HCT116 (cell line): ENCODE measurements around the gene AP4M1. TPM values are rescaled to one million over a fixed set of nuclear protein-coding genes. Genes with fewer than 3 reads are reported as not detected.

Source experiments
- ATAC-seq: fragments of 200-7000 bp; cut with Tn5 transposase; 2 replicates; pipeline ENCODE4 v1.9.1; 2020; ENCODE audit warnings: mild to moderate bottlenecking, moderate library complexity
- BruUV-seq: library from RNA; stranded (reverse); fragments of 400-500 nt; replicated peaks from 2 replicates; lab custom pipeline; 2021; lab: Mats Ljungman, UMichigan
- CTCF ChIA-PET: fragments of 300-600 bp; sonication (Branson Sonifier 250); formaldehyde crosslinking; loops from one replicate; lab custom pipeline; 2021; ENCODE audit warnings: antibody characterized with exemption; lab: Charles Lee
- POLR2A ChIA-PET: fragments of 300-600, 350-600 bp; sonication (Branson Sonifier 250); formaldehyde crosslinking; loops from one replicate; lab custom pipeline; 2021; ENCODE audit warnings: antibody characterized with exemption; lab: Charles Lee
- RAD21 ChIA-PET, 2 experiments: fragments of 300-600 bp; sonication (Branson Sonifier 250); formaldehyde crosslinking; loops; one replicate each; lab custom pipeline; 2023; ENCODE audit warnings: low total read pairs in 2 of 2; ENCODE audit not compliant: uncharacterized antibody in 2 of 2, unreplicated experiment in 2 of 2, low non-redundant PET in 1 of 2; lab: Charles Lee
- DNase-seq: peaks from one replicate; pipeline ENCODE4 v3.0.0-alpha.2; 2010; ENCODE audit warnings: low read depth, low spot score
- H2AFZ ChIP-seq: fragments of 200-600 bp; shearing (Covaris generic), sonication (generic); 2 replicates; pipeline ENCODE4 v1.6.1; 2017; ENCODE audit warnings: low read depth, mixed run types, mixed read lengths, antibody characterized with exemption, low read length; ENCODE audit not compliant: poor library complexity, severe bottlenecking
- H3K27ac ChIP-seq: 2 replicates; pipeline ENCODE4 v1.5.1; 2012; ENCODE audit warnings: low read depth, low read length
- H3K27me3 ChIP-seq: fragments of 200-600 bp; sonication (generic); 2 replicates; pipeline ENCODE4 v1.6.1; 2016; ENCODE audit warnings: mixed run types, low read length, mixed read lengths; ENCODE audit not compliant: insufficient read depth
- H3K36me3 ChIP-seq, 2 experiments: fragments of 200-500 bp in 1 of 2; fragments of 200-600 bp in 1 of 2; sonication (Bioruptor generic) in 1 of 2; sonication (generic) in 1 of 2; 2 replicates each; pipeline versions ENCODE4 v1.5.1 to v1.6.1; 2014 to 2016; ENCODE audit warnings: low read length in 2 of 2, inconsistent platforms in 1 of 2, mixed read lengths in 1 of 2, mixed run types in 1 of 2; ENCODE audit not compliant: insufficient read depth in 2 of 2, control insufficient read depth in 1 of 2
- H3K4me1 ChIP-seq, 2 experiments: fragments of 200-600 bp in 1 of 2; sonication (generic) in 1 of 2; 2 replicates each; pipeline versions ENCODE4 v1.5.1 to v1.6.1; 2012 to 2017; ENCODE audit warnings: low read length in 2 of 2, inconsistent platforms in 1 of 2, mild to moderate bottlenecking in 1 of 2, mixed read lengths in 1 of 2, mixed run types in 1 of 2, moderate library complexity in 1 of 2; ENCODE audit not compliant: insufficient read depth in 2 of 2, control insufficient read depth in 1 of 2
- H3K4me2 ChIP-seq: fragments of 200-600 bp; sonication (generic); 2 replicates; pipeline ENCODE4 v1.6.1; 2017; ENCODE audit warnings: mixed run types, low read length, mixed read lengths
- H3K4me3 ChIP-seq, 2 experiments: fragments of 200-600 bp in 1 of 2; sonication (generic) in 1 of 2; replicated peaks in 1 of 2; 2 replicates each; pipeline ENCODE4 v1.5.1; 2011 to 2016; ENCODE audit warnings: low read length in 2 of 2, control low read depth in 1 of 2, low read depth in 1 of 2, mild to moderate bottlenecking in 1 of 2, mixed read lengths in 1 of 2, mixed run types in 1 of 2
- H3K79me2 ChIP-seq: fragments of 200-600 bp; sonication (generic); 2 replicates; pipeline ENCODE4 v1.6.1; 2017; ENCODE audit warnings: mild to moderate bottlenecking, mixed run types, low read length, moderate library complexity, mixed read lengths; ENCODE audit not compliant: insufficient read depth
- H3K9ac ChIP-seq: fragments of 200-600 bp; sonication (generic); 2 replicates; pipeline ENCODE4 v1.6.1; 2016; ENCODE audit warnings: low read length, mixed read lengths
- H3K9me2 ChIP-seq: fragments of 200-600 bp; sonication (generic), shearing (Covaris generic); 2 replicates; pipeline ENCODE4 v1.6.1; 2017; ENCODE audit warnings: mixed run types, mild to moderate bottlenecking, moderate library complexity; ENCODE audit not compliant: insufficient read depth
- H3K9me3 ChIP-seq, 2 experiments: fragments of 200-500 bp in 1 of 2; fragments of 200-600 bp in 1 of 2; sonication (Bioruptor generic) in 1 of 2; sonication (generic) in 1 of 2; 2 replicates each; pipeline ENCODE4 v1.6.1; 2014 to 2017; ENCODE audit warnings: low read length in 2 of 2, mixed read lengths in 2 of 2, inconsistent platforms in 1 of 2, low read depth in 1 of 2, mild to moderate bottlenecking in 1 of 2, mixed run types in 1 of 2, moderate library complexity in 1 of 2; ENCODE audit not compliant: control insufficient read depth in 1 of 2, insufficient read depth in 1 of 2
- H4K20me1 ChIP-seq: fragments of 200-600 bp; sonication (generic), shearing (Covaris generic); 2 replicates; pipeline ENCODE4 v1.6.1; 2017; ENCODE audit warnings: mixed run types, mild to moderate bottlenecking, moderate library complexity; ENCODE audit not compliant: insufficient read depth
- CBX3 ChIP-seq: IDR thresholded peaks from 2 replicates; pipeline ENCODE4 v1.6.1; 2012; ENCODE audit warnings: low read depth
- CEBPB ChIP-seq: IDR thresholded peaks from 2 replicates; pipeline ENCODE4 v1.6.1; 2012; ENCODE audit warnings: low read depth
- ELF1 ChIP-seq: IDR thresholded peaks from 2 replicates; pipeline ENCODE4 v1.6.1; 2012; ENCODE audit warnings: low read depth, borderline replicate concordance
- FOSL1 ChIP-seq: IDR thresholded peaks from 2 replicates; pipeline ENCODE4 v1.6.1; 2012; ENCODE audit warnings: low read depth
- SIN3A ChIP-seq: IDR thresholded peaks from 2 replicates; pipeline ENCODE4 v1.6.1; 2012; ENCODE audit warnings: low read depth
- TCF7L2 ChIP-seq: IDR thresholded peaks from 2 replicates; pipeline ENCODE4 v1.7.0; 2011; ENCODE audit warnings: borderline replicate concordance, inconsistent platforms; ENCODE audit not compliant: insufficient read depth, insufficient read length; ENCODE audit errors: extremely low read depth
- ZNF274 ChIP-seq: fragments of 200-500 bp; sonication (Bioruptor generic); IDR thresholded peaks from 2 replicates; pipeline ENCODE4 v1.6.1; 2014; ENCODE audit warnings: mild to moderate bottlenecking, low read depth, low read length, inconsistent platforms
- intact Hi-C: fragments of 100-400 bp; cut with micrococcal nuclease; formaldehyde crosslinking; loops from 2 replicates; pipeline ENCODE4 v1.10.0; 2022
- total RNA-seq: library from RNA; stranded (reverse); gene quantifications from one replicate; pipeline ENCODE4 v1.2.1, GENCODE V29; 2021; ENCODE audit not compliant: unreplicated experiment
- TF ChIP-seq, protein P1 (sequence below): IDR thresholded peaks from 2 replicates; pipeline ENCODE4 v1.6.1; 2012; ENCODE audit warnings: low read depth
- TF ChIP-seq, protein P2 (sequence below): IDR thresholded peaks from 2 replicates; pipeline ENCODE4 v1.6.1; 2012

The AP4M1 gene
- total RNA-seq, 1 experiment from 2014 or later, result 20.0 TPM

DNA sequence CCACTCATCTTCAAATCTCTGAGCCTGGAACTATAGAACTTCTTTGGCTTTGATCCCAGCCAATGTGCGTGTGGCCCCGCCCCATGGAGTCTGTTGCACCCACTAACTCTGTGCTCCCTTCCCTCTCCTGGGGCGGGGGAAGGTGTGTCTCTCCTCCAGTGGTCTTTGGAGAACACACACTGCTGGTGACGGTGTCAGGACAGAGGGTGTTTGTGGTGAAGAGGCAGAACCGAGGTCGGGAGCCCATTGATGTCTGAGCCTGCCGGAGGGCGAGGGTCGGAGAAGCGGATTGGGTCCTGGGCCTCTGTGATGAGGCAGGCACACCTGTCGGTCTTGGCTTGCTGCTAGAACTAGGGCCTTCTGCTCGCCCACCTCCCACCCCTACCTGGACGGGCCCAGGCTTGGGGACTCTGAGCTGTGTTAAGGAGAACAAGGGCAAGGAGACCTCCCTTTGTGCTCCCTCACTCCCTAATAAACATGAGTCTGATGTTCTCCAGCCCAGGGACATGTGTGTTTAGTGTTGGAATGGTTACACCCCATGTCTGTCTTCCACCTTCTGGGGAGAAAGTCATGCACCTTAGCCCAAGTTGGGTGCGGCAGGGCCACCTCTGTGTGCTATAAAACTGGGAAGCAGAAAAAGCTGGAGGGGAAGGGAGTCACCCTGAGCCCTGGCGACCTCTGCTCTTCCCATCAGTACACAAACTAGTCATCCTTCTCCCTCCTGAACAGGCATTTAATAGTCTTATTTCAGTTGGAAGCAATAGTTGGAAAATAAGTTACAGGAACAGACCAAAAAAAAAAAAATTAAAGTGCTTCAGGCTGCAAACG, 52.5 kb downstream of the AP4M1 start:
- intact Hi-C loops, result no loop called here
- H2AFZ ChIP-seq, result no peak overlapping the region
- H3K36me3 ChIP-seq, result peaks cover 14 to 16% of the 10 kb centered on the region in 2 experiments; a peak in 3 of 4 replicates
- RAD21 ChIA-PET, result no interaction called here
- H3K9me2 ChIP-seq, result no peaks in the 10 kb centered on the region
- H3K79me2 ChIP-seq, result peaks cover 44% of the 10 kb centered on the region
- no peak overlapping the region for H3K4me2 ChIP-seq
- POLR2A ChIA-PET, result no interaction called here
- H3K4me1 ChIP-seq, result peaks cover 12 to 30% of the 10 kb centered on the region in 2 experiments
- H4K20me1 ChIP-seq, result no peaks in the 10 kb centered on the region
- no peak overlapping the region for H3K9ac ChIP-seq
- no peaks in the 10 kb centered on the region for H3K27me3 ChIP-seq
- H3K4me3 ChIP-seq, result no peak overlapping the region
- no peak for TF ChIP-seq ZNF274
- TF ChIP-seq, protein P1, sequence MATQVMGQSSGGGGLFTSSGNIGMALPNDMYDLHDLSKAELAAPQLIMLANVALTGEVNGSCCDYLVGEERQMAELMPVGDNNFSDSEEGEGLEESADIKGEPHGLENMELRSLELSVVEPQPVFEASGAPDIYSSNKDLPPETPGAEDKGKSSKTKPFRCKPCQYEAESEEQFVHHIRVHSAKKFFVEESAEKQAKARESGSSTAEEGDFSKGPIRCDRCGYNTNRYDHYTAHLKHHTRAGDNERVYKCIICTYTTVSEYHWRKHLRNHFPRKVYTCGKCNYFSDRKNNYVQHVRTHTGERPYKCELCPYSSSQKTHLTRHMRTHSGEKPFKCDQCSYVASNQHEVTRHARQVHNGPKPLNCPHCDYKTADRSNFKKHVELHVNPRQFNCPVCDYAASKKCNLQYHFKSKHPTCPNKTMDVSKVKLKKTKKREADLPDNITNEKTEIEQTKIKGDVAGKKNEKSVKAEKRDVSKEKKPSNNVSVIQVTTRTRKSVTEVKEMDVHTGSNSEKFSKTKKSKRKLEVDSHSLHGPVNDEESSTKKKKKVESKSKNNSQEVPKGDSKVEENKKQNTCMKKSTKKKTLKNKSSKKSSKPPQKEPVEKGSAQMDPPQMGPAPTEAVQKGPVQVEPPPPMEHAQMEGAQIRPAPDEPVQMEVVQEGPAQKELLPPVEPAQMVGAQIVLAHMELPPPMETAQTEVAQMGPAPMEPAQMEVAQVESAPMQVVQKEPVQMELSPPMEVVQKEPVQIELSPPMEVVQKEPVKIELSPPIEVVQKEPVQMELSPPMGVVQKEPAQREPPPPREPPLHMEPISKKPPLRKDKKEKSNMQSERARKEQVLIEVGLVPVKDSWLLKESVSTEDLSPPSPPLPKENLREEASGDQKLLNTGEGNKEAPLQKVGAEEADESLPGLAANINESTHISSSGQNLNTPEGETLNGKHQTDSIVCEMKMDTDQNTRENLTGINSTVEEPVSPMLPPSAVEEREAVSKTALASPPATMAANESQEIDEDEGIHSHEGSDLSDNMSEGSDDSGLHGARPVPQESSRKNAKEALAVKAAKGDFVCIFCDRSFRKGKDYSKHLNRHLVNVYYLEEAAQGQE, result no peak
- no peak for TF ChIP-seq CBX3
- no peak for TF ChIP-seq FOSL1
- TF ChIP-seq SIN3A, result no peak
- no peak for TF ChIP-seq ELF1
- TF ChIP-seq, protein P2, sequence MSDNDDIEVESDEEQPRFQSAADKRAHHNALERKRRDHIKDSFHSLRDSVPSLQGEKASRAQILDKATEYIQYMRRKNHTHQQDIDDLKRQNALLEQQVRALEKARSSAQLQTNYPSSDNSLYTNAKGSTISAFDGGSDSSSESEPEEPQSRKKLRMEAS, result no peak
- no peak for TF ChIP-seq TCF7L2
- TF ChIP-seq CEBPB, result no peak
- no TSS peak for BruUV-seq
- no peaks in the 10 kb centered on the region for H3K9me3 ChIP-seq
- no peak for ATAC-seq
- H3K27ac ChIP-seq, result no peak overlapping the region
- CTCF ChIA-PET, result no interaction called here
- DNase-seq, result no peak
